Kidney epithelial cell (primary cell): ENCODE data around the gene SETD4. TPM values are rescaled to one million over a fixed set of nuclear protein-coding genes. Genes with fewer than 3 reads are reported as not detected.

ENCODE experiments used
- DNase-seq: peaks from one replicate; pipeline ENCODE4 v3.0.0-alpha.2; 2010; ENCODE audit warnings: low read depth
- H3K27me3 ChIP-seq: 2 replicates; pipeline ENCODE4 v1.6.0; 2011; ENCODE audit warnings: low read length; ENCODE audit not compliant: control insufficient read depth, insufficient read depth
- H3K36me3 ChIP-seq: 2 replicates; pipeline ENCODE4 v1.5.1; 2011; ENCODE audit warnings: low read length; ENCODE audit not compliant: control insufficient read depth, insufficient read depth
- H3K4me3 ChIP-seq: 2 replicates; pipeline ENCODE4 v1.5.1; 2011; ENCODE audit warnings: low read depth, mild to moderate bottlenecking, control low read depth, low read length
- CTCF ChIP-seq: IDR thresholded peaks from 2 replicates; pipeline ENCODE4 v1.5.1; 2011; ENCODE audit warnings: mild to moderate bottlenecking, moderate library complexity, low read length, control low read depth, inconsistent platforms; ENCODE audit not compliant: insufficient read depth, poor library complexity, severe bottlenecking
- total RNA-seq: library from RNA; depleted of rRNA; stranded (reverse); fragments of >200 nt; gene quantifications from 2 replicates; pipeline ENCODE4 v1.2.3, GENCODE V29; 2015

SETD4 gene
- total RNA-seq, 1 donor from 2014 or later: 17.9 TPM

GRCh38 chr21:36093512-36093911 is 33.2 kb upstream of the SETD4 start:
- Histone ChIP-seq H3K27me3 (no peaks in the 10 kb centered on the region), H3K36me3 (no peaks in the 10 kb centered on the region), H3K4me3 (no peak overlapping the region)
- DNase-seq: no peak
- no peak for TF ChIP-seq CTCF

GRCh38 chr21:36092681-36093080 is 32.4 kb upstream of the SETD4 start:
- Histone ChIP-seq H3K4me3 (no peak overlapping the region), H3K27me3 (no peaks in the 10 kb centered on the region), H3K36me3 (no peaks in the 10 kb centered on the region)
- DNase-seq: no peak
- no peak for TF ChIP-seq CTCF

- Histone ChIP-seq H3K4me3 (no peak overlapping the region), H3K27me3 (no peaks in the 10 kb centered on the region), H3K36me3 (no peaks in the 10 kb centered on the region)
- DNase-seq: no peak
- no peak for TF ChIP-seq CTCF
These were observed 29.6 kb upstream of the SETD4 start for GRCh38 chr21:36089946-36090345.

- no peak for DNase-seq
- no peak overlapping the region for H3K4me3 ChIP-seq
- no peaks in the 10 kb centered on the region for H3K36me3 ChIP-seq
- no peaks in the 10 kb centered on the region for H3K27me3 ChIP-seq
- no peak for TF ChIP-seq CTCF
These were observed 27.2 kb upstream of the SETD4 start for GRCh38 chr21:36087362-36088138.

DNA sequence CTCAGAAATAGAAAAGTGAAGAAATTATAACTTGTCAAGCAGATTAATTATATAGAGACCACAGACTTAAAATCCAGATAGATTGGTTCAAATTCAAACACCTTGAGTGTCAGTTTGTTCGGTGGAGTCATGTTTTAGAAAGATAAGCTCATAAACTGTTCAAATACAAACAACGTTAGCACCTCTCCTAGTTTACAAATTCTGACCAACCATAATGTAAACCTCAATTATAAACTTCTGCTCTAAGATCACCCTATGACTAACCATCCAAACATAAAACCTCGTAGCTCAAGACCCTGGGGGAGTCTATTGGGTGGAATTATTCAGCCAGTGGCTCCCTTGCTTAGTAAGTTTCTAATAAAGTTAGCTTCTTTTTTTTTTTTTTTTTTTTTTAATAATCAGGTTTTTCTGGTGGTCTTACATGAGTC is 21.9 kb upstream of the SETD4 start:
- Histone ChIP-seq H3K4me3 (no peak overlapping the region), H3K27me3 (no peaks in the 10 kb centered on the region), H3K36me3 (no peaks in the 10 kb centered on the region)
- no peak for DNase-seq
- no peak for TF ChIP-seq CTCF

- no peak for TF ChIP-seq CTCF
- DNase-seq: no peak
- H3K36me3 ChIP-seq: no peaks in the 10 kb centered on the region
- no peak overlapping the region for H3K4me3 ChIP-seq
- H3K27me3 ChIP-seq: no peaks in the 10 kb centered on the region
These were observed 20.1 kb upstream of the SETD4 start for GRCh38 chr21:36080386-36080785.
